ENCODE data around the gene VPS13D.

- TF ChIP-seq, protein P1, sequence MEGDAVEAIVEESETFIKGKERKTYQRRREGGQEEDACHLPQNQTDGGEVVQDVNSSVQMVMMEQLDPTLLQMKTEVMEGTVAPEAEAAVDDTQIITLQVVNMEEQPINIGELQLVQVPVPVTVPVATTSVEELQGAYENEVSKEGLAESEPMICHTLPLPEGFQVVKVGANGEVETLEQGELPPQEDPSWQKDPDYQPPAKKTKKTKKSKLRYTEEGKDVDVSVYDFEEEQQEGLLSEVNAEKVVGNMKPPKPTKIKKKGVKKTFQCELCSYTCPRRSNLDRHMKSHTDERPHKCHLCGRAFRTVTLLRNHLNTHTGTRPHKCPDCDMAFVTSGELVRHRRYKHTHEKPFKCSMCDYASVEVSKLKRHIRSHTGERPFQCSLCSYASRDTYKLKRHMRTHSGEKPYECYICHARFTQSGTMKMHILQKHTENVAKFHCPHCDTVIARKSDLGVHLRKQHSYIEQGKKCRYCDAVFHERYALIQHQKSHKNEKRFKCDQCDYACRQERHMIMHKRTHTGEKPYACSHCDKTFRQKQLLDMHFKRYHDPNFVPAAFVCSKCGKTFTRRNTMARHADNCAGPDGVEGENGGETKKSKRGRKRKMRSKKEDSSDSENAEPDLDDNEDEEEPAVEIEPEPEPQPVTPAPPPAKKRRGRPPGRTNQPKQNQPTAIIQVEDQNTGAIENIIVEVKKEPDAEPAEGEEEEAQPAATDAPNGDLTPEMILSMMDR (IDR thresholded peaks at IDR 0.05): no peak
- no peak for TF ChIP-seq POLR2AphosphoS5 (IDR thresholded peaks at IDR 0.05; ENCODE audit: low read depth, low read length)
Measured at GRCh38 chr1:12499539-12500240, 269.9 kb downstream of the VPS13D start.

Data from Panc1 (cell line).